SU-DHL-6 (cell line): ENCODE results near the gene PANK3.

ENCODE experiments used
- CTCF ChIP-seq: fragments of 200-600 bp; sonication (generic); IDR thresholded peaks from one replicate; pipeline ENCODE4 v1.5.1; 2017; ENCODE audit warnings: antibody characterized with exemption, mild to moderate bottlenecking, low read length, moderate library complexity; ENCODE audit not compliant: insufficient read depth, poor library complexity, severe bottlenecking
- EZH2phosphoT487 ChIP-seq: fragments of 200-600 bp; sonication (generic), shearing (Covaris generic); conservative IDR thresholded peaks from 2 replicates; pipeline ENCODE4 v1.6.1; 2018; ENCODE audit warnings: mild to moderate bottlenecking, antibody characterized with exemption, low read length, moderate library complexity, mixed read lengths

GRCh38 chr5:168614661-168615060, 35.5 kb upstream of the PANK3 start:
- TF ChIP-seq CTCF: no peak
- TF ChIP-seq EZH2phosphoT487: no peak
